WERI-Rb-1 (cell line): ENCODE data around the gene MAP3K4.

Experiments
- DNase-seq: peaks from one replicate; pipeline ENCODE4 v3.0.0-alpha.2; 2020
- H3K27ac ChIP-seq: fragments of 250-450 bp; sonication (Bioruptor Pico); 2 replicates; pipeline ENCODE4 v1.5.1; 2020; ENCODE audit warnings: mild to moderate bottlenecking, moderate library complexity
- H3K27me3 ChIP-seq: fragments of 250-450 bp; sonication (Bioruptor Pico); 2 replicates; pipeline ENCODE4 v1.5.1; 2021; ENCODE audit warnings: mild to moderate bottlenecking, low read depth, moderate library complexity; ENCODE audit not compliant: insufficient read depth, severe bottlenecking
- H3K36me3 ChIP-seq: fragments of 250-450 bp; sonication (Bioruptor Pico); 2 replicates; pipeline ENCODE4 v1.5.1; 2020; ENCODE audit warnings: mild to moderate bottlenecking, moderate library complexity
- H3K4me3 ChIP-seq: 2 replicates; pipeline ENCODE4 v1.5.1; 2011; ENCODE audit warnings: low read depth, mild to moderate bottlenecking, control low read depth, low read length
- H3K9me3 ChIP-seq: fragments of 250-450 bp; sonication (Bioruptor Pico); 2 replicates; pipeline ENCODE4 v1.5.1; 2021; ENCODE audit warnings: mild to moderate bottlenecking, moderate library complexity; ENCODE audit not compliant: severe bottlenecking
- CTCF ChIP-seq: IDR thresholded peaks from 2 replicates; pipeline ENCODE4 v1.5.1; 2011; ENCODE audit warnings: low read depth, mild to moderate bottlenecking, control low read depth, inconsistent platforms, low read length

MAP3K4 gene

GRCh38 chr6:161056451-161056850 is 64.9 kb downstream of the MAP3K4 start:
- Histone ChIP-seq H3K36me3 (no peaks in the 10 kb centered on the region), H3K27me3 (no peaks in the 10 kb centered on the region), H3K27ac (no peak overlapping the region), H3K9me3 (no peaks in the 10 kb centered on the region), H3K4me3 (no peak overlapping the region)
- TF ChIP-seq CTCF = no peak
- no peak for DNase-seq

GRCh38 chr6:161057103-161058091 is 65.8 kb downstream of the MAP3K4 start:
- H3K27ac ChIP-seq = no peak overlapping the region
- no peaks in the 10 kb centered on the region for H3K27me3 ChIP-seq
- no peak overlapping the region for H3K4me3 ChIP-seq
- H3K36me3 ChIP-seq = no peaks in the 10 kb centered on the region
- no peaks in the 10 kb centered on the region for H3K9me3 ChIP-seq
- no peak for TF ChIP-seq CTCF
- DNase-seq = no peak

GRCh38 chr6:161058741-161059140 is 67.2 kb downstream of the MAP3K4 start:
- Histone ChIP-seq H3K27me3 (no peaks in the 10 kb centered on the region), H3K4me3 (no peak overlapping the region), H3K9me3 (no peaks in the 10 kb centered on the region), H3K36me3 (no peaks in the 10 kb centered on the region), H3K27ac (no peak overlapping the region)
- TF ChIP-seq CTCF = no peak
- no peak for DNase-seq

GRCh38 chr6:161061576-161061975 is 70.0 kb downstream of the MAP3K4 start:
- Histone ChIP-seq H3K4me3 (no peak overlapping the region), H3K27ac (no peak overlapping the region), H3K9me3 (no peaks in the 10 kb centered on the region), H3K36me3 (no peaks in the 10 kb centered on the region), H3K27me3 (no peaks in the 10 kb centered on the region)
- TF ChIP-seq CTCF = no peak
- DNase-seq = no peak

GRCh38 chr6:161064915-161065314 is 73.3 kb downstream of the MAP3K4 start:
- no peaks in the 10 kb centered on the region for H3K27me3 ChIP-seq
- no peak for DNase-seq
- no peak for TF ChIP-seq CTCF

More at GRCh38 chr6:161064915-161065314, 73.3 kb downstream of the MAP3K4 start:
- H3K36me3 ChIP-seq = no peaks in the 10 kb centered on the region
- no peaks in the 10 kb centered on the region for H3K9me3 ChIP-seq
- no peak overlapping the region for H3K4me3 ChIP-seq
- no peak overlapping the region for H3K27ac ChIP-seq
